HG02588 (cell line): ENCODE data around the gene ODAD4.
"Not testable (repeated sequence)": the region's sequence is repeated elsewhere in the genome, so short reads cannot be mapped to it uniquely, and the experiment has no call there.

Experiments used
- ATAC-seq: cut with Tn5 transposase; IDR thresholded peaks from one replicate; pipeline ENCODE4 v1.9.1; 2021; ENCODE audit warnings: mild to moderate bottlenecking, moderate library complexity; ENCODE audit not compliant: unreplicated experiment

Gene ODAD4

GRCh38 chr17:42000413-42001133, 70.2 kb downstream of the ODAD4 start:
- ATAC-seq: no peak

GRCh38 chr17:42001729-42002128, 71.3 kb downstream of the ODAD4 start:
- no peak for ATAC-seq

- ATAC-seq: no peak
Observed at GRCh38 chr17:42002175-42002791, 71.9 kb downstream of the ODAD4 start.

- no peak for ATAC-seq
Observed at GRCh38 chr17:42002792-42003301, 72.4 kb downstream of the ODAD4 start.

- no peak for ATAC-seq
Observed at GRCh38 chr17:42005166-42005565, 74.7 kb downstream of the ODAD4 start.

- ATAC-seq: no peak
Observed at GRCh38 chr17:42009170-42009569, 78.8 kb downstream of the ODAD4 start.

GRCh38 chr17:42010266-42010680, 79.9 kb downstream of the ODAD4 start:
- ATAC-seq: not testable (repeated sequence)

GRCh38 chr17:42010898-42011516, 80.6 kb downstream of the ODAD4 start:
- no peak for ATAC-seq

- not testable (repeated sequence) for ATAC-seq
Observed at GRCh38 chr17:42012363-42012762, 81.9 kb downstream of the ODAD4 start.

GRCh38 chr17:42013740-42014139, 83.3 kb downstream of the ODAD4 start:
- ATAC-seq: not testable (repeated sequence)
